Activated CD8-positive, alpha-beta T cell treated with anti-CD3 and anti-CD28 coated beads for 36 hours (primary cell): ENCODE measurements around the gene TMEM121. TPM values are rescaled to one million over a fixed set of nuclear protein-coding genes. Genes with fewer than 3 reads are reported as not detected.

Experiments
- ATAC-seq: fragments of 200-7000 bp; cut with Tn5 transposase; one replicate; pipeline ENCODE4 v1.10.0; 2021; ENCODE audit warnings: mild to moderate bottlenecking, moderate library complexity
- CTCF ChIA-PET: fragments of 350-600 bp; sonication (Branson Sonifier 250); formaldehyde crosslinking; loops from one replicate; lab custom pipeline; 2021; ENCODE audit warnings: antibody characterized with exemption; lab: Charles Lee
- POLR2A ChIA-PET: fragments of 350-600 bp; sonication (Branson Sonifier 250); formaldehyde crosslinking; loops from one replicate; lab custom pipeline; 2021; ENCODE audit warnings: antibody characterized with exemption; lab: Charles Lee
- DNase-seq: peaks from one replicate; pipeline ENCODE4 v3.0.0-alpha.2; 2020
- H3K27ac Mint-ChIP-seq: one replicate; pipeline ENCODE4 v1.8.0; 2021; ENCODE audit warnings: mild to moderate bottlenecking, mixed read lengths
- H3K27me3 Mint-ChIP-seq: one replicate; pipeline ENCODE4 v1.8.0; 2021; ENCODE audit warnings: mixed read lengths
- H3K36me3 Mint-ChIP-seq: one replicate; pipeline ENCODE4 v1.8.0; 2021; ENCODE audit warnings: low read depth, mixed read lengths
- H3K4me1 Mint-ChIP-seq: one replicate; pipeline ENCODE4 v1.8.0; 2021; ENCODE audit warnings: low read depth, mixed read lengths
- H3K4me3 Mint-ChIP-seq: one replicate; pipeline ENCODE4 v1.8.0; 2021; ENCODE audit warnings: mild to moderate bottlenecking, moderate library complexity, mixed read lengths
- H3K9me3 Mint-ChIP-seq: one replicate; pipeline ENCODE4 v1.8.0; 2021; ENCODE audit warnings: mixed read lengths
- intact Hi-C: fragments of 100-400 bp; cut with micrococcal nuclease; formaldehyde crosslinking; loops from one replicate; pipeline ENCODE4 v1.10.0; 2022
- total RNA-seq, 2 experiments: library from RNA; stranded (reverse); gene quantifications; one replicate each; pipeline ENCODE4 v1.2.3, GENCODE V29; 2021
- TF ChIP-seq, protein P1 (sequence below): fragments of 200-600 bp; IDR thresholded peaks from one replicate; pipeline ENCODE4 v1.8.0; 2022; ENCODE audit warnings: antibody characterized with exemption, mild to moderate bottlenecking

TMEM121 gene
- total RNA-seq, 2 experiments from 2014 or later: 12.0 to 12.1 TPM

DNA sequence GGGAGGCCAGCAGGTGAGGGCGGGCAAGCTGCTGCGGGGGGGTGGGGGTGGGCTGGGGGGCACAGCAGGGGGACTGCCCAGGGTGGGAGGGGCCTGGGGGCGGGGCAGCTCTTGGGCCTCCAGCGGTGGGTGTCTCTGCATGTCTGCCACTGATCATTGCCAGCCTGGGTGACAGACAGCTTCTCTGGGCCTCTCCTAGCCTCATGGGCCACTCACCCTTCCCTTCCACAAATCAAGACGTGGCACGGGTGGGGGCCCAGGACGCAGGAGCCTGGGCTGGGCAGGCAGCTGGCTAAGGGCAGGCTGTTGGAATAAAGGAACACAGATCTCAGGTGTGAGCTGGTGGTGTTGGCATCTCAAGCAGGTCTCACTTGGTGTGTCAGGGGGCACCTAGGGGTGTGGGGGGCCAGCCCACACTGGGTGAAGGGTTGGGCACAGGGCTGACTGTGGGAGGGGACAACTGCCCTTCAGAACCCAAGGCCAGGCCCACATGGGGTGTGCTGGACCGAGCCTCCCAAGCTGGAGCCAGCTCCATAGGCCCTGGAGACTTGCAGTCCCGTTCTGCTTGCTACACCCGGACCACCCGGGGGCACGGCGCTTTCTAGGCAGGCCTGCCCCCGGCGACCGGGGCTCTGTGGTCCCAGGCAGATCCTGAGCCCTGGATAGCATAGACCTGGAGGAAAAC lies 32.3 kb upstream of the TMEM121 start:
- TF ChIP-seq, protein P1, sequence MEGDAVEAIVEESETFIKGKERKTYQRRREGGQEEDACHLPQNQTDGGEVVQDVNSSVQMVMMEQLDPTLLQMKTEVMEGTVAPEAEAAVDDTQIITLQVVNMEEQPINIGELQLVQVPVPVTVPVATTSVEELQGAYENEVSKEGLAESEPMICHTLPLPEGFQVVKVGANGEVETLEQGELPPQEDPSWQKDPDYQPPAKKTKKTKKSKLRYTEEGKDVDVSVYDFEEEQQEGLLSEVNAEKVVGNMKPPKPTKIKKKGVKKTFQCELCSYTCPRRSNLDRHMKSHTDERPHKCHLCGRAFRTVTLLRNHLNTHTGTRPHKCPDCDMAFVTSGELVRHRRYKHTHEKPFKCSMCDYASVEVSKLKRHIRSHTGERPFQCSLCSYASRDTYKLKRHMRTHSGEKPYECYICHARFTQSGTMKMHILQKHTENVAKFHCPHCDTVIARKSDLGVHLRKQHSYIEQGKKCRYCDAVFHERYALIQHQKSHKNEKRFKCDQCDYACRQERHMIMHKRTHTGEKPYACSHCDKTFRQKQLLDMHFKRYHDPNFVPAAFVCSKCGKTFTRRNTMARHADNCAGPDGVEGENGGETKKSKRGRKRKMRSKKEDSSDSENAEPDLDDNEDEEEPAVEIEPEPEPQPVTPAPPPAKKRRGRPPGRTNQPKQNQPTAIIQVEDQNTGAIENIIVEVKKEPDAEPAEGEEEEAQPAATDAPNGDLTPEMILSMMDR: no peak
- ATAC-seq (no peak), DNase-seq (no peak)
- no peaks in the 10 kb centered on the region for H3K27me3 Mint-ChIP-seq
- no peak overlapping the region for H3K27ac Mint-ChIP-seq
- ChIA-PET CTCF (interaction anchor here (1.6 kb wide), 1 partner anchor 14 kb away, joined by 4 read pairs; no protein-coding TSS in a partner anchor), POLR2A (interaction anchor here (1.2 kb wide), 1 partner anchor 35 kb away, joined by 3 read pairs; no protein-coding TSS in a partner anchor)
- H3K9me3 Mint-ChIP-seq: no peaks in the 10 kb centered on the region
- no peak overlapping the region for H3K4me3 Mint-ChIP-seq
- peaks cover 10% of the 10 kb centered on the region for H3K4me1 Mint-ChIP-seq
- intact Hi-C loops: no loop called here
- no peaks in the 10 kb centered on the region for H3K36me3 Mint-ChIP-seq

DNA sequence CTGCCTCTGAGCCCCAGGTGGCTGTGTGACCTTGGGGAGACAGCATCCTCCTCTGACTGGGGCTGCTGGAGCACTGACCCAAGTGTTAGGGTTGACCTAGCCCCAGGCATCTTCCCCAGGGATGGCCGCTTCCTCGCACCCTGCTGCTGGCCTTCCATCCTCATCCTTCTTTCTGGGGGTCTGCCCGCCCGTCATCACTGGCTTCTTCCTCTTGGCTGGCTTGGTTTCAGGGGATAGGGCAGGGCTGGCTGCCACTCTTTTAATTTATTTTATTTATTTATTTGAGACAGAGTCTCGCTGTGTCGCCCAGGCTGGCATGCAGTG lies 31.8 kb upstream of the TMEM121 start:
- no peak for ATAC-seq
- no peak for DNase-seq
- no peaks in the 10 kb centered on the region for H3K9me3 Mint-ChIP-seq
- TF ChIP-seq, protein P1: no peak
- no peaks in the 10 kb centered on the region for H3K27me3 Mint-ChIP-seq
- no peak overlapping the region for H3K27ac Mint-ChIP-seq
- peaks cover 5% of the 10 kb centered on the region for H3K4me1 Mint-ChIP-seq
- H3K36me3 Mint-ChIP-seq: no peaks in the 10 kb centered on the region
- ChIA-PET CTCF (interaction anchor here (1.6 kb wide), 1 partner anchor 14 kb away, joined by 4 read pairs; no protein-coding TSS in a partner anchor), POLR2A (interaction anchor here (1.2 kb wide), 1 partner anchor 34 kb away, joined by 3 read pairs; no protein-coding TSS in a partner anchor)
- no peak overlapping the region for H3K4me3 Mint-ChIP-seq
- intact Hi-C loops: no loop called here

DNA sequence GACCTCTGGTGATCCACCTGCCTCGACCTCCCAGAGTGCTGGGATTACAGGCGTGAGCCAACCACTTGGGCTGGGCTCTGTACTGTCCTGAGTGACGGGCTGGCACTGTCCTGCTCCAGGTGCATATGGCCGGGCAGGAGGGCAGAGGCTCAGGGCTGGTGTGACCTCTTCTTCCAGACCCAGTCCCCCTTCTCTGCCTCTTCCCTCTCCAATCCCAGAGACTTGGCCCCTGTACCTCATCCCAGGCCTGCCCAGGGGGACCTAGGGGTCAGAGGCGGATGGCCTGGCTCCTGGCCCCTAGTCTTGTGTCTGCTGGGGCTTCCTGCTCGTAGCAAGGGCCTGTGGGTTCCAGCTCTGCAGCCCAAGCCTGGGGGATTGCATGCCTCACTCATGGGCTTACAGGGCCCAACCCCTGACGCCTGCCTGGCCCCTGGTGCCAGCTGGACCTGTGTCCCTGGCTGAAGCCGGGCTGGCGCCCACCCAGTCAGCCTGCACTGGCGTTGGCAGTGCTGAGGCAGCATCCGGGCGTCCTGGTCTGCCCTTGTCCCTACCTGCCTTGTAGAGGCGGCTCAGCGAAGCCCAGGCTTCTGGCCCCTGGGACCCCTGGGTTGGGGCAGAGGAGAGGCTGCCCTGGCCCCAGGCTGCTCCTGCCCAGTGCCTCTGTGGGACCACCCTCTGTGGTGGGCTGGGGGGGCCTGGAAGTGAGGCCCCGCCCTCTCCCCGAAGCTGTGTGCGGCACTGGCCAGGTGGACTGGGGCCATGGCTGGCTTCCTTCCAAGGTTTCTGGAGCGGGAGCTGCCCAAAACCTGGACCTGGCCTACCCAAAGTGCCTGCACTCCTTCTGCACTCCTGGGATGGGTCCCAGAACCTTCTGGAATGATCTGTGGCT lies 31.0 kb upstream of the TMEM121 start:
- ATAC-seq: no peak
- H3K4me1 Mint-ChIP-seq: peaks cover 4% of the 10 kb centered on the region
- H3K4me3 Mint-ChIP-seq: no peak overlapping the region
- no peaks in the 10 kb centered on the region for H3K36me3 Mint-ChIP-seq
- no peak for DNase-seq
- no peak overlapping the region for H3K27ac Mint-ChIP-seq
- CTCF ChIA-PET: interaction anchor here (1.6 kb wide), 1 partner anchor 15 kb away, joined by 4 read pairs; no protein-coding TSS in a partner anchor
- TF ChIP-seq, protein P1: no peak
- H3K27me3 Mint-ChIP-seq: no peaks in the 10 kb centered on the region
- intact Hi-C loops: no loop called here
- POLR2A ChIA-PET: interaction anchor here (1.0 to 1.2 kb wide), 2 partner anchors 10 to 33 kb away, joined by 3 read pairs; no protein-coding TSS in a partner anchor
- H3K9me3 Mint-ChIP-seq: no peaks in the 10 kb centered on the region

DNA sequence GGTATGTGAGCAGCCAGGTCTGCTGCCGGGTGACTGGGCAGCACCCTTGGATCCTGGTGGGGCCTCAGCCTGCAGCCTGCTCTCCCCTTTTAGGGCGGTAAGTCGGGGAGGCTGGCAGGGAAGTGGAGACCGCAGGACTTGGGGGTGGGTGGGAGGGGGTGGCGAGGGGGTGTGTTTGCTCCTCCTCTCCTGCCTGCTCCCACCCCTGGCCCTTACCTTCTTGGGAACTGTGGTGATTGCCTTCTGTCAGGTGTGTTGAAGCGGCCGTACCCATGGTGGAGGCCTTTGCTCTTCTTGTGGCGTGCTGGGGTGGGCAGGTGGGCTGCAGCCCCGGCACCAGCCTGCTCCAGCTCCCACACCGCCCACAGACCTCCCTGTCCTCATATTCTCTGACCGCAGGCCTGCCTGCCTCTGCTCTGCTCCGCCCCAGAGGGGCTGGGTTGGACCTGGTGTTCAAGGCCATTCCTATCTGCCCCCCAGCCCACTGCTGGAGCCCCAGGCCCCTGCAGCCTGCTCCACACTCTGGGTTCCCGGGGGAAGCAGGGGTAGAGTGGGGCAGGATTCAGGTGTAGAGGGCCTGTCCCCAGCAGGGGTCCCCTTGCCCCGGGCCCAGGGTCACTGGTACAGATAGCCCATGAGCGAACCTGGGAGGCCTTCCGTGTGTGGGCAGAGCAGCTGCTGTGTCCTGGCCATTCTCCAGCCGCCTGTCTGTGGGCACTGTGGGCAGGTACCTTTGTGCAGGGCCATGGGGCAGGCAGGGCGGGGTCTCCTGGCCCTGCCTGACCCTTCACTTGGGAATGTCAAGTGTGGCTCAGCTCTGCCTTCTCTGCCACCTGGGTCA lies 30.2 kb upstream of the TMEM121 start:
- intact Hi-C loops: no loop called here
- Mint-ChIP-seq H3K9me3 (no peaks in the 10 kb centered on the region), H3K4me3 (no peak overlapping the region), H3K4me1 (peaks cover 4% of the 10 kb centered on the region), H3K27ac (no peak overlapping the region), H3K27me3 (no peaks in the 10 kb centered on the region), H3K36me3 (no peaks in the 10 kb centered on the region)
- CTCF ChIA-PET: no interaction called here
- ATAC-seq (no peak), DNase-seq (no peak)
- TF ChIP-seq, protein P1: no peak
- POLR2A ChIA-PET: interaction anchor here (0.7 to 1.6 kb wide), 3 partner anchors 11 to 15 kb away, joined by 3 read pairs; no protein-coding TSS in a partner anchor
